ENCODE results near the gene TBC1D1.

GRCh38 chr4:38005637-38006036 is 114.8 kb downstream of the TBC1D1 start:
- TF ChIP-seq CTCF (IDR thresholded peaks at IDR 0.05 in 4 of 5, conservative IDR thresholded peaks at IDR 0.05 in 1 of 5) (no peak), POLR2A (IDR thresholded peaks at IDR 0.05) (no peak)
